ENCODE results near the gene YTHDF1. TPM values are rescaled to one million over a fixed set of nuclear protein-coding genes. Genes with fewer than 3 reads are reported as not detected.

YTHDF1 gene
- total RNA-seq, 1 experiment from 2014 or later, result 93.4 TPM

DNA sequence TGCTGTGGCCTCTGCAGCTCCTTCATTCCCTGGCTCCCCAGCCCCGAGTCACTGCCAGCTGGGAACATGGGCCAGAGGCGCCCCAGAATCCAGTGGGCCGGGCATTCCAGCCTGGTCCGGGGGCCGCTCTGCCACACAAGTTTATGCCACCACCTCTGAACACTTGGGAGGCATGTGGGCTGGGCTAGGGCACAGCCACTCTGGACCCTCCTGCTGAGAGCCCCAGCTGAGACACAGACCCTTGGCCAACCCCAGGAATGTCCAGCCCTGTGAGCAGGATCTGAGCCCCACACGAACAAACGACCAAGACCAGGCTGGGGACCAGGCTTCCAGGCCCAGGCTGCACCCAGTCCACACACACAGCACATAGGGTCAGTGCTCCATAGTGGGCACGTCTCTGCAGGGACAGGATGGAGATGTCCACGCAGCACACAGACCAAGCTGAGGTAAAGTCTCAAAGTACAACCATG, 33.0 kb downstream of the YTHDF1 start:
- intact Hi-C loops (cut with micrococcal nuclease; ENCODE audit: unreplicated experiment), result loop anchor here (5.0 kb wide), 1 partner anchor 69 kb away; the partner anchor contains the start of gene NKAIN4
- Mint-ChIP-seq H3K36me3 (ENCODE audit: insufficient read depth, unreplicated experiment) (peaks cover 5% of the 10 kb centered on the region), H3K9me3 (ENCODE audit: low read depth, unreplicated experiment) (no peaks in the 10 kb centered on the region), H3K27me3 (ENCODE audit: unreplicated experiment) (peaks cover 65% of the 10 kb centered on the region), H3K4me3 (ENCODE audit: low read depth, unreplicated experiment) (no peak overlapping the region), H3K4me1 (ENCODE audit: low read depth, unreplicated experiment) (no peaks in the 10 kb centered on the region), H3K27ac (ENCODE audit: unreplicated experiment) (no peak overlapping the region)
- TF ChIP-seq, protein P1, sequence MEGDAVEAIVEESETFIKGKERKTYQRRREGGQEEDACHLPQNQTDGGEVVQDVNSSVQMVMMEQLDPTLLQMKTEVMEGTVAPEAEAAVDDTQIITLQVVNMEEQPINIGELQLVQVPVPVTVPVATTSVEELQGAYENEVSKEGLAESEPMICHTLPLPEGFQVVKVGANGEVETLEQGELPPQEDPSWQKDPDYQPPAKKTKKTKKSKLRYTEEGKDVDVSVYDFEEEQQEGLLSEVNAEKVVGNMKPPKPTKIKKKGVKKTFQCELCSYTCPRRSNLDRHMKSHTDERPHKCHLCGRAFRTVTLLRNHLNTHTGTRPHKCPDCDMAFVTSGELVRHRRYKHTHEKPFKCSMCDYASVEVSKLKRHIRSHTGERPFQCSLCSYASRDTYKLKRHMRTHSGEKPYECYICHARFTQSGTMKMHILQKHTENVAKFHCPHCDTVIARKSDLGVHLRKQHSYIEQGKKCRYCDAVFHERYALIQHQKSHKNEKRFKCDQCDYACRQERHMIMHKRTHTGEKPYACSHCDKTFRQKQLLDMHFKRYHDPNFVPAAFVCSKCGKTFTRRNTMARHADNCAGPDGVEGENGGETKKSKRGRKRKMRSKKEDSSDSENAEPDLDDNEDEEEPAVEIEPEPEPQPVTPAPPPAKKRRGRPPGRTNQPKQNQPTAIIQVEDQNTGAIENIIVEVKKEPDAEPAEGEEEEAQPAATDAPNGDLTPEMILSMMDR (IDR thresholded peaks at IDR 0.05; ENCODE audit: unreplicated experiment), result no peak
- no peak for DNase-seq
- BruUV-seq (replicated peaks), result no TSS peak
- CTCF ChIA-PET, result interaction anchor here (0.6 to 1.9 kb wide), 4 partner anchors 14 to 259 kb away, joined by 3 to 9 read pairs (median 5); partner anchors contain the start of gene YTHDF1

DNA sequence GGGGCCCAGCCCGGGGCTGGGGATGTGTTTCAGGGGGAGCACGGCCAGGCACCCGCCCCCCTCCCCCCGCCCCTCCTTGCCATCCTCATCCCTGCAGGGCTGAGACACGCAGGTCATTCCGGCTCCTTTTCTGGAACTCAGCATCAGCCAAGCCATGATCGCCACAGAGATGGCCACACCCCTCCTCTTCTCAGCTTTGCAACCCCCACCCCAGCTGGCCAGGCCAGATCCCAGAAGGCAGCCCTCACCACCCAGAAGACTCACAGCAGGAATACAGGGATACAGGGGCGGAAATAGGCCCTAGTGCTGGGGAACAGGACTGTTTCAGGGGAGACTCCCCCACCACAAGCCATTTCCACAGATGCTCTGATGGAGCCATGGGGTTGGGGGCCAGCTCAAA, 33.5 kb downstream of the YTHDF1 start:
- Mint-ChIP-seq H3K4me1 (ENCODE audit: low read depth, unreplicated experiment) (no peaks in the 10 kb centered on the region), H3K4me3 (ENCODE audit: low read depth, unreplicated experiment) (no peak overlapping the region), H3K36me3 (ENCODE audit: insufficient read depth, unreplicated experiment) (peaks cover 5% of the 10 kb centered on the region), H3K27me3 (ENCODE audit: unreplicated experiment) (peaks cover 69% of the 10 kb centered on the region), H3K9me3 (ENCODE audit: low read depth, unreplicated experiment) (no peaks in the 10 kb centered on the region), H3K27ac (ENCODE audit: unreplicated experiment) (no peak overlapping the region)
- no TSS peak for BruUV-seq (replicated peaks)
- DNase-seq, result no peak
- CTCF ChIA-PET, result interaction anchor here (0.6 kb wide), 1 partner anchor 100 kb away, joined by 3 read pairs; no protein-coding TSS in a partner anchor
- TF ChIP-seq, protein P1 (IDR thresholded peaks at IDR 0.05; ENCODE audit: unreplicated experiment), result no peak
- intact Hi-C loops (cut with micrococcal nuclease; ENCODE audit: unreplicated experiment), result loop anchor here (5.0 kb wide), 1 partner anchor 70 kb away; the partner anchor contains the start of gene NKAIN4

DNA sequence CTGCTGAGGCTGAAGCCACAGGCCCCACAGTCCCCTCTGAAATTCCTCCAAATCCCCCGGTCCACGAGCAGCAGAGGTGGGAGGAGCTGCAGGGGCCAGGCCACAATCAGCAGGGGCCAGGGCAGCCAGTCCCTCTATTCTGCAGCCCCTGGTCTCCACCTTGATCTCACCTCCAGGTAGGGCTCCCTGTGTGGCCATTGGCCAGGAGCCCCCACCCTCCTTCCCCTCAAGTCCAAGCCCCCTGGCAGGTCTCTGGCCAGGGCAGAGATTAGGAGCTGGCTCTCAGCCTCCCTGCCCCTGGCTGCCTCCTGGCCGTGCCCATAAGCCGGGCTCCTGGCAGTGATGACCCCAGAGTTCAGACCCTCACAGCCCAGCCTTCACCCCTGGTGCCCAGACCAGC, 34.7 kb downstream of the YTHDF1 start:
- Mint-ChIP-seq H3K27ac (ENCODE audit: unreplicated experiment) (no peak overlapping the region), H3K4me1 (ENCODE audit: low read depth, unreplicated experiment) (no peaks in the 10 kb centered on the region), H3K27me3 (ENCODE audit: unreplicated experiment) (peaks cover 81% of the 10 kb centered on the region), H3K9me3 (ENCODE audit: low read depth, unreplicated experiment) (no peaks in the 10 kb centered on the region), H3K36me3 (ENCODE audit: insufficient read depth, unreplicated experiment) (peaks cover 9% of the 10 kb centered on the region), H3K4me3 (ENCODE audit: low read depth, unreplicated experiment) (no peak overlapping the region)
- BruUV-seq (replicated peaks), result no TSS peak
- TF ChIP-seq, protein P1 (IDR thresholded peaks at IDR 0.05; ENCODE audit: unreplicated experiment), result no peak
- intact Hi-C loops (cut with micrococcal nuclease; ENCODE audit: unreplicated experiment), result loop anchor here (5.0 kb wide), 1 partner anchor 71 kb away; the partner anchor contains the start of gene NKAIN4
- no peak for DNase-seq
- CTCF ChIA-PET, result interaction anchor here (0.7 to 1.5 kb wide), 4 partner anchors 10 to 108 kb away, joined by 3 read pairs; no protein-coding TSS in a partner anchor

DNA sequence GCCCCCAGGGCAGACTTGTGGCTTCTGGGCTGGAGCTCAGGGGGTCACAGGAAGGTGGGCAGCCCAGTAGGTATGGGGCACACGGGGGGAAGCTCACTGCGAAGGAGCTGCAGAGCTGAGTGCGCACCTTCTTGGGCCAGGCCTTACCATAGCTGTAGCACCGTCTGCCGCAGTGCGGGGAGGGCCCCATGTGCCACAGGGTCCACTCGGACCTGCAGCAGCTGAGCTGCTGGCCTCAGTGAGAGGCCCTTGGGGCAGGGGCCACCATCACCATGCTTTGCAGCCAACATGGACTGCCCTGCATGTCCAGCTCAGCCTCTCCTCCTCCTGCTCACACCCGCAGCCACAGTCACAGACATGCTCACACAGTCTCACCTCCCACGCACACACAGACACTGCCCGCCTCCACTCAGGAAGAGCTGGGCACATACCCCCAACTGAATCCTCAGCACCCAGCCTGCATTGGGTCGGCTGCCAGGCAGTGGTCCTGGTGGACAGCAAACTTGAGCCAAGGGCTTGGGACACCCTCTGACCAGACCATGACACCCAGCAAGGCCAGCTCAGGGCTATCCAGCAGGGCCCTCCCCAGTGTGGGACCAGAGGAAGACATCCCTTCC, 35.3 kb downstream of the YTHDF1 start:
- CTCF ChIA-PET, result interaction anchor here (0.8 to 1.5 kb wide), 4 partner anchors 10 to 208 kb away, joined by 3 to 4 read pairs (median 3); no protein-coding TSS in a partner anchor
- TF ChIP-seq, protein P1 (IDR thresholded peaks at IDR 0.05; ENCODE audit: unreplicated experiment), result no peak
- DNase-seq, result no peak
- Mint-ChIP-seq H3K27me3 (ENCODE audit: unreplicated experiment) (peaks cover 86% of the 10 kb centered on the region), H3K9me3 (ENCODE audit: low read depth, unreplicated experiment) (no peaks in the 10 kb centered on the region), H3K4me3 (ENCODE audit: low read depth, unreplicated experiment) (no peak overlapping the region), H3K27ac (ENCODE audit: unreplicated experiment) (no peak overlapping the region), H3K36me3 (ENCODE audit: insufficient read depth, unreplicated experiment) (peaks cover 12% of the 10 kb centered on the region), H3K4me1 (ENCODE audit: low read depth, unreplicated experiment) (no peaks in the 10 kb centered on the region)
- intact Hi-C loops (cut with micrococcal nuclease; ENCODE audit: unreplicated experiment), result loop anchor here (5.0 kb wide), 1 partner anchor 72 kb away; the partner anchor contains the start of gene NKAIN4
- BruUV-seq (replicated peaks), result no TSS peak
